GM12878 (cell line): ENCODE results near the gene DNMT1. TPM values are rescaled to one million over a fixed set of nuclear protein-coding genes. Genes with fewer than 3 reads are reported as not detected.

ENCODE experiments used
- ATAC-seq: fragments of 200-7000 bp; cut with Tn5 transposase; 3 replicates; pipeline ENCODE4 v1.9.1; 2020; ENCODE audit warnings: mild to moderate bottlenecking, moderate library complexity
- BruUV-seq: library from RNA; stranded (reverse); fragments of 400-500 nt; replicated peaks from 2 replicates; lab custom pipeline; 2021; lab: Mats Ljungman, UMichigan
- CTCF ChIA-PET: fragments of 300-600 bp; sonication (Branson Sonifier 250); formaldehyde crosslinking; extraction: SDS; loops from one replicate; lab custom pipeline; 2021; ENCODE audit warnings: inconsistent platforms; lab: Yijun Ruan, JAX
- POLR2A ChIA-PET: fragments of 350-600 bp; formaldehyde crosslinking; extraction: SDS; loops from one replicate; lab custom pipeline; 2021; ENCODE audit warnings: inconsistent platforms; lab: Charles Lee
- RAD21 ChIA-PET: fragments of 300-600 bp; sonication (Branson Sonifier 250); formaldehyde crosslinking; loops from one replicate; lab custom pipeline; 2023; ENCODE audit warnings: antibody characterized with exemption; ENCODE audit not compliant: unreplicated experiment; lab: Charles Lee
- SMC1A ChIA-PET: fragments of 300-600 bp; sonication (Branson Sonifier 250); formaldehyde crosslinking; loops from one replicate; lab custom pipeline; 2023; ENCODE audit not compliant: unreplicated experiment, uncharacterized antibody; lab: Charles Lee
- DNase-seq: peaks from one replicate; pipeline ENCODE4 v3.0.0-alpha.2; 2011; ENCODE audit warnings: low read depth, low spot score
- FAIRE-seq: peaks from 3 replicates; lab custom pipeline; 2011; peaks lifted over from hg19 to GRCh38; lab: Jason Lieb, UNC
- H2AFZ ChIP-seq: 2 replicates; pipeline ENCODE4 v1.6.0; 2011; ENCODE audit warnings: low read depth, low read length, control low read depth; ENCODE audit not compliant: control insufficient read depth
- H3K27ac ChIP-seq: 2 replicates; pipeline ENCODE4 v1.5.1; 2011; ENCODE audit warnings: control low read depth; ENCODE audit not compliant: control insufficient read depth, insufficient read depth
- H3K27me3 ChIP-seq, 2 experiments: replicated peaks in 1 of 2; 2 replicates each; pipeline versions ENCODE4 v1.6.0 to v1.6.1; 2011; ENCODE audit warnings: low read length in 1 of 2; ENCODE audit not compliant: control insufficient read depth in 2 of 2, insufficient read depth in 2 of 2
- H3K36me3 ChIP-seq, 2 experiments: 2 replicates each; pipeline ENCODE4 v1.5.1; 2011; ENCODE audit warnings: low read length in 1 of 2; ENCODE audit not compliant: control insufficient read depth in 2 of 2, insufficient read depth in 2 of 2
- H3K4me1 ChIP-seq: 2 replicates; pipeline ENCODE4 v1.6.1; 2011; ENCODE audit warnings: mild to moderate bottlenecking, low read length, moderate library complexity, mixed read lengths; ENCODE audit not compliant: control insufficient read depth, insufficient read depth
- H3K4me2 ChIP-seq: 2 replicates; pipeline ENCODE4 v1.6.0; 2011; ENCODE audit warnings: control low read depth; ENCODE audit not compliant: control insufficient read depth, insufficient read depth
- H3K4me3 ChIP-seq: fragments of 200-600 bp; sonication (generic); 2 replicates; pipeline ENCODE4 v1.5.1; 2016
- H3K79me2 ChIP-seq: 2 replicates; pipeline ENCODE4 v1.6.0; 2011; ENCODE audit warnings: low read length; ENCODE audit not compliant: control insufficient read depth, insufficient read depth
- H3K9ac ChIP-seq: 2 replicates; pipeline ENCODE4 v1.8.0; 2011; ENCODE audit warnings: low read length, control low read depth, mixed read lengths; ENCODE audit not compliant: control insufficient read depth, insufficient read depth
- H3K9me3 ChIP-seq: replicated peaks from 3 replicates; pipeline ENCODE4 v1.5.1; 2011; ENCODE audit warnings: mild to moderate bottlenecking, low read length; ENCODE audit not compliant: control insufficient read depth, insufficient read depth
- H4K20me1 ChIP-seq: 2 replicates; pipeline ENCODE4 v1.6.0; 2011; ENCODE audit not compliant: control insufficient read depth, insufficient read depth
- EED ChIP-seq: sonication (generic); IDR thresholded peaks from 2 replicates; pipeline ENCODE4 v1.6.1; 2016; ENCODE audit warnings: antibody characterized with exemption, low read depth
- IRF3 ChIP-seq: fragments of 450-650 bp; IDR thresholded peaks from 2 replicates; pipeline ENCODE4 v1.6.1; 2014; ENCODE audit warnings: mild to moderate bottlenecking
- IRF4 ChIP-seq: IDR thresholded peaks from 2 replicates; pipeline ENCODE4 v1.6.1; 2011; ENCODE audit warnings: low read depth, low read length
- KLF5 ChIP-seq: fragments of 450-650 bp; IDR thresholded peaks from 2 replicates; pipeline ENCODE4 v1.6.1; 2014; ENCODE audit warnings: mild to moderate bottlenecking; ENCODE audit not compliant: partially characterized antibody
- MEF2B ChIP-seq: fragments of 450-650 bp; IDR thresholded peaks from 2 replicates; pipeline ENCODE4 v1.6.1; 2018; ENCODE audit warnings: mild to moderate bottlenecking, moderate library complexity; ENCODE audit not compliant: partially characterized antibody, poor library complexity, severe bottlenecking
- PBX3 ChIP-seq: IDR thresholded peaks from 2 replicates; pipeline ENCODE4 v1.6.1; 2011; ENCODE audit warnings: mild to moderate bottlenecking, low read depth, low read length, moderate library complexity; ENCODE audit not compliant: insufficient replicate concordance
- POLR2A ChIP-seq: IDR thresholded peaks from 2 replicates; pipeline ENCODE4 v1.6.1; 2011; ENCODE audit warnings: low read depth, mild to moderate bottlenecking, low read length
- POLR2AphosphoS5 ChIP-seq: IDR thresholded peaks from 2 replicates; pipeline ENCODE4 v1.6.1; 2011; ENCODE audit warnings: mild to moderate bottlenecking, low read length, inconsistent platforms
- WGBS: methylation state at CpG from one replicate; pipeline ENCODE4 v1.1.6; 2016; ENCODE audit warnings: low lambda C conversion rate; ENCODE audit not compliant: insufficient replicate concordance, insufficient coverage; ENCODE audit errors: missing lambda C conversion rate; 5-methylcytosine and 5-hydroxymethylcytosine counted together
- in situ Hi-C: fragments of 300-500 bp; cut with MboI; formaldehyde crosslinking; loops from 9 replicates; pipeline ENCODE4 v1.14.3; 2018; ENCODE audit warnings: mixed read lengths
- intact Hi-C: fragments of 100-400 bp; cut with micrococcal nuclease; formaldehyde crosslinking; loops from one replicate; pipeline ENCODE4 v1.14.2; 2022; ENCODE audit not compliant: unreplicated experiment
- polyA plus RNA-seq, 11 experiments: library from polyadenylated mRNA; depleted of rRNA in 4 of 11; unstranded in 6 of 11; stranded (reverse) in 5 of 11; fragments of >200 nt; fragmentation: Nextera tagmentation in 4 of 11; fragmentation: Illumina TruSeq in 1 of 11; extraction: Ambion mirVana in 4 of 11; extraction: Trizol in 1 of 11; gene quantifications; 1 replicate in 1 of 11; 2 replicates in 10 of 11; pipeline versions ENCODE4 v1.2.1 to v1.2.3, GENCODE V29; 2011 to 2016; ENCODE audit warnings: inconsistent platforms in 2 of 11, missing spikeins in 2 of 11, low read depth in 1 of 11
- total RNA-seq, 4 experiments: library from RNA; depleted of rRNA in 3 of 4; stranded (reverse); fragments of >200 nt in 3 of 4; fragmentation: Illumina TruSeq in 1 of 4; extraction: Trizol in 1 of 4; gene quantifications; 2 replicates each; pipeline versions ENCODE4 v1.2.1 to v1.2.3, GENCODE V29; 2013 to 2021

The DNMT1 gene
- total and polyA plus RNA-seq, 10 of the 15 experiments (the other 5 are each of a cell fraction or from before 2014, with no cell fraction given) = 70.0 to 290 (median 133) TPM

- TF ChIP-seq MEF2B (no peak), IRF4 (no peak), EED (no peak), PBX3 (no peak), KLF5 (no peak)
These were observed 35.1 kb downstream of the DNMT1 start (continued) for GRCh38 chr19:10159610-10160009.

DNA sequence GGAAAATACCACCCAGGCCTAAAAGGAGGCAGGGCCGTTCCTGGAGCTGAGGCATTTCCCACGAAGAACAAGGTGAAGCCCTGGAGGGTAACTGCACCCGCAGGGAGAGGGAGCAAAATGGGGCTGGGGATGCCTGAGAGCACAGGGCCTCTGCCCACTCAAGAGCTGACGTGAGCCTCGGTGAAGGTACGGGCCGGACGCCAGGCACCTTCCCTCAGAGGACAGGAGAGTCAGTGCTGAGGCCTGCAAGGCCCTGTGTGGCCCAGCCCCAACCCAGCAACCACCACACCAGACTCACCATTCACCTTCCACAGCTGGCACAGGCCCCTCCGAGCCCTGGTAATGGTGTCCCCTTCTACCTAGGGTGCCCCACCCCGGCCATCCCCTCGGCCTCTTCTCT is 36.3 kb downstream of the DNMT1 start:
- ChIA-PET POLR2A (no interaction called here), RAD21 (no interaction called here), SMC1A (no interaction called here), CTCF (no interaction called here)
- intact Hi-C loops (no loop called here), in situ Hi-C loops (no loop called here)
- H3K27ac ChIP-seq = no peak overlapping the region
- DNase-seq = no peak
- H3K4me1 ChIP-seq = no peaks in the 10 kb centered on the region
- H3K27me3 ChIP-seq = no peaks in the 10 kb centered on the region
- H3K4me3 ChIP-seq = no peak overlapping the region
- H3K9ac ChIP-seq = no peak overlapping the region
- H3K9me3 ChIP-seq = no peaks in the 10 kb centered on the region
- FAIRE-seq = no peak
- H2AFZ ChIP-seq = no peak overlapping the region
- 95% methylated on average over 11 of the region's 11 CpGs for WGBS
- H3K4me2 ChIP-seq = no peak overlapping the region
- no peaks in the 10 kb centered on the region for H3K79me2 ChIP-seq
- H4K20me1 ChIP-seq = no peaks in the 10 kb centered on the region
- TF ChIP-seq POLR2AphosphoS5 (0 out of 2 replicates have a peak, but pooled peaks have one; percentile 27), POLR2A (peak; percentile 40; the same call in 1 of the 2 replicates), IRF3 (no peak)
- H3K36me3 ChIP-seq = peaks cover 39 to 66% of the 10 kb centered on the region in 2 experiments
- no peak for ATAC-seq
- BruUV-seq = no TSS peak
